ENCODE measurements around the gene EDDM3A. TPM values are rescaled to one million over a fixed set of nuclear protein-coding genes. Genes with fewer than 3 reads are reported as not detected.
"Not testable (repeated sequence)": the region's sequence is repeated elsewhere in the genome, so short reads cannot be mapped to it uniquely, and the experiment has no call there.

Gene EDDM3A
- total RNA-seq, 2 donors from 2014 or later, result not detected

DNA sequence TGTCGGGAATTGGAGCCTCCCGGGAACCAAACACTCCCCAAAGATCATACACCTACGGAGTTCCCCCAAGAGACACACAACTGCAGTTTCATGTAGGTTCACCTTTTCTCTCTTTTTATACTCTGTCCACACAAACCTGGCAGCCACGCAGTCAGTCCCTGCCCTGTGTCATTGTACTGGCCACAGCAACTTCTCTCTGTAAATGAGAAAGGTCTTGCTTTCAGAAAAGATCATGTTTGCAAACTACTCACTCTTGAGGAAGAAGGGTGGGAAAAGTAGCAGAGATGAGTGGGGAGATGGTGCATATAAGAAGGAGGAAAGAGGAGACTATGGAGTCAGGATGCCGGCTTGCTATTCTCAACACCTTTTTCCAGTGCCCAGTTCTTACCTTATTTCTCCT lies 46.8 kb upstream of the EDDM3A start:
- Histone ChIP-seq H3K27me3 (replicated peaks; ENCODE audit: insufficient read depth) (no peaks in the 10 kb centered on the region), H3K4me1 (replicated peaks) (no peaks in the 10 kb centered on the region), H3K9me3 (no peaks in the 10 kb centered on the region), H3K27ac (no peak overlapping the region), H3K4me3 (no peak overlapping the region), H3K36me3 (peaks cover 0 to under 1% of the 10 kb centered on the region in 2 donors)
- WGBS, result 93% methylated on average over 5 of the region's 5 CpGs
- no peak for DNase-seq (ENCODE audit: low spot score)
- intact Hi-C loops (cut with DNase I), result loop anchor here (5.0 to 10.0 kb wide), 3 partner anchors 158 to 268 kb away; no protein-coding TSS in a partner anchor
- TF ChIP-seq POLR2AphosphoS5 (IDR thresholded peaks at IDR 0.05), result no peak

DNA sequence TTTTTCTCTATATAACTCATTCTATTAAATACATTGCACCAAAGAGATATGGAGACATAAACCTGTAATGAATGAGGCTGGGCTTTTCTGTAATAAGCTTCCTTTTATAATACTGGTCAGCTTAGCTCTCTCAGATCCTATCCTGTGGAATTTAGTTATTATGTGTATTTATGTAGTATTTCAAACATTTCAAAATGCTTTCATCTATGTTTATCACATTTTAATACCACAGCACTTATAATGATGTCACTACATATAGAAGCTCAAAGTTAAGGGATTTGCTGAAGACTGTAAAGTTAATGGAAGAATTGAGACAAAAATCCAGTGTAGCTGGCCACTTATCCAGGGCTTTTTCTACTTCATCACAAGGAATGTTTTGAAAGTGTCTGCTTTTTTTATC lies 45.8 kb upstream of the EDDM3A start:
- H3K36me3 ChIP-seq, result no peaks in the 10 kb centered on the region
- H3K27ac ChIP-seq, result no peak overlapping the region
- H3K27me3 ChIP-seq (replicated peaks; ENCODE audit: insufficient read depth), result no peaks in the 10 kb centered on the region
- no peaks in the 10 kb centered on the region for H3K4me1 ChIP-seq (replicated peaks)
- no peak for DNase-seq (ENCODE audit: low spot score)
- intact Hi-C loops (cut with DNase I), result loop anchor here (5.0 to 10.0 kb wide), 3 partner anchors 157 to 267 kb away; no protein-coding TSS in a partner anchor
- no peak for TF ChIP-seq POLR2AphosphoS5 (IDR thresholded peaks at IDR 0.05)
- TF ChIP-seq, protein P1, sequence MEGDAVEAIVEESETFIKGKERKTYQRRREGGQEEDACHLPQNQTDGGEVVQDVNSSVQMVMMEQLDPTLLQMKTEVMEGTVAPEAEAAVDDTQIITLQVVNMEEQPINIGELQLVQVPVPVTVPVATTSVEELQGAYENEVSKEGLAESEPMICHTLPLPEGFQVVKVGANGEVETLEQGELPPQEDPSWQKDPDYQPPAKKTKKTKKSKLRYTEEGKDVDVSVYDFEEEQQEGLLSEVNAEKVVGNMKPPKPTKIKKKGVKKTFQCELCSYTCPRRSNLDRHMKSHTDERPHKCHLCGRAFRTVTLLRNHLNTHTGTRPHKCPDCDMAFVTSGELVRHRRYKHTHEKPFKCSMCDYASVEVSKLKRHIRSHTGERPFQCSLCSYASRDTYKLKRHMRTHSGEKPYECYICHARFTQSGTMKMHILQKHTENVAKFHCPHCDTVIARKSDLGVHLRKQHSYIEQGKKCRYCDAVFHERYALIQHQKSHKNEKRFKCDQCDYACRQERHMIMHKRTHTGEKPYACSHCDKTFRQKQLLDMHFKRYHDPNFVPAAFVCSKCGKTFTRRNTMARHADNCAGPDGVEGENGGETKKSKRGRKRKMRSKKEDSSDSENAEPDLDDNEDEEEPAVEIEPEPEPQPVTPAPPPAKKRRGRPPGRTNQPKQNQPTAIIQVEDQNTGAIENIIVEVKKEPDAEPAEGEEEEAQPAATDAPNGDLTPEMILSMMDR (IDR thresholded peaks at IDR 0.05), result no peak
- H3K9me3 ChIP-seq, result no peaks in the 10 kb centered on the region
- no peak overlapping the region for H3K4me3 ChIP-seq

DNA sequence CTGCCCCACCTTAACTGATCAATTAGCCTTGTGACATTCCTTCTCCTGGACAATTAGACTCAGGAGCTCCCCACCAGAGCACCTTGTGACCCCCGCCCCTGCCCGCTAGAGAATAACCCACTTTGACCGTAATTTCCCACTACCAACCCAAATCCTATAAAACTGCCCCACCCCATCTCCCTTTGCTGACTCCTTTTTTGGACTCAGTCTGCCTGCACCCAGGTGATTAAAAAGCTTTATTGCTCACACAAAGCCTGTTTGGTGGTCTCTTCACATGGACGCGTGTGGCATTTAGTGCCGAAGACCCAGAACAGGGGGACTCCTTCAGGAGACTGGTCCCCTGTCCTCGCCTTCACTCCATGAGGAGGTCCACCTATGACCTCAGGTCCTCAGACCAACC lies 44.7 kb upstream of the EDDM3A start:
- H3K4me3 ChIP-seq; H3K27ac ChIP-seq; DNase-seq (ENCODE audit: low spot score); H3K36me3 ChIP-seq; H3K4me1 ChIP-seq (replicated peaks); intact Hi-C loops (cut with DNase I); H3K27me3 ChIP-seq (replicated peaks; ENCODE audit: insufficient read depth); H3K9me3 ChIP-seq: not testable (repeated sequence)
- 95% methylated on average over 7 of the region's 7 CpGs for WGBS

DNA sequence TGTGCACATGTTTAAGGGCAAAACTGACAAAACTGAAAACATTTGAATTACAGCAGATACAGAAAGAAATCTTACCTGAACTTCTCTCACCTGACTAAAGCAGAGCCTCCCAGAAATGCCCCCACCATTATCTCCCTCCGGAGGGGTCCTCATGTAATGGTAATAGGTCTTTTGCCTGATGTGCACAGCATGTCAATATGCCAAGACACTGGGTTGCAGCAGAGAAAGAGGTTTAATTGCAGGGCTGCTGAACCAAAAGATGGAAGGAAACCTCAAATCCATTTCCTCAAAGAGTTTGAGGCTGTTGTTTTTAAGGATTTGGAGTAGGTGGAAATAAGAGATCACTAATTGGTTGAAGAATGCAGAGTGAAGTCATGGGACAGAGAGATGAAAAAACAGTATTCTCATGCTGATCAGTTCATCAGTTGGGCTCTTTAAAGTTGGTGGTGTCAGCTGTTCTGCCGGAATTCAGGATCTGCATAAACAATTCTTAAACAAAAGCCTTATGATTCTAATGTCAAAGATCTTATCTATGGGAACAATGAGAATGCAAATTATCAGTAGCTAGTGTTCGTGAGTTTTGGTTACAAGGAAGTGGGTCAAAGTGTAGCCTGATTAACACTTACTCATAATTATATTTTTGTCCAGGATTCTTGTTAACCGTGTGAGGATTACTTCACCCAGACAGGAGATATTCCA lies 38.9 kb upstream of the EDDM3A start:
- Histone ChIP-seq H3K27ac (no peak overlapping the region), H3K36me3 (no peaks in the 10 kb centered on the region), H3K9me3 (no peaks in the 10 kb centered on the region), H3K27me3 (replicated peaks; ENCODE audit: insufficient read depth) (no peaks in the 10 kb centered on the region), H3K4me1 (replicated peaks) (no peaks in the 10 kb centered on the region), H3K4me3 (no peak overlapping the region)
- 39% methylated on average over 4 of the region's 4 CpGs for WGBS
- DNase-seq (ENCODE audit: low spot score), result no peak
- intact Hi-C loops (cut with DNase I), result no loop called here
- no peak for TF ChIP-seq POLR2A (IDR thresholded peaks at IDR 0.05)
- no peak for TF ChIP-seq POLR2AphosphoS5 (IDR thresholded peaks at IDR 0.05)
- TF ChIP-seq, protein P1 (IDR thresholded peaks at IDR 0.05), result no peak

DNA sequence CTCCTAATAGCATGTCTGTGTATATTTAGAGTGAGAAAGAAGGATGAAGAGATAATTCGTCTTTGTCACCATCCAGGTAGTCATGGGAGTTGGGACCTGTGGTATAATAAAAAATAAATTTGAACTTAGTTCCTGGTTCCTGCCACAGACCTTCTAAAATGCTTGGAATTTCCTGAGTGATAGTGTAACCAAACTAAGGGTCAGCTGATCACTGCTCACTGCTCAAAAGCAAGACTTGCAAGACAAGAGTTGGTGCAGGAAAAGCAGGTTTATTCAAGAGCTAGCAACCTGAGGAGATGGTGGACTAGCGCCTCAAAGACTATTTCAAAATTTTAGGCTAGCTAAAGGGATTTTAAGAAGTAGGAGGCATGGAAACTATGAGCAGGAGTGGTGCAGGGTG lies 38.1 kb upstream of the EDDM3A start:
- TF ChIP-seq POLR2AphosphoS5 (IDR thresholded peaks at IDR 0.05) (peak; percentile 43), POLR2A (IDR thresholded peaks at IDR 0.05) (no peak)
- TF ChIP-seq, protein P1 (IDR thresholded peaks at IDR 0.05), result no peak
- Histone ChIP-seq H3K4me1 (replicated peaks) (no peaks in the 10 kb centered on the region), H3K4me3 (no peak overlapping the region), H3K27me3 (replicated peaks; ENCODE audit: insufficient read depth) (no peaks in the 10 kb centered on the region), H3K36me3 (no peaks in the 10 kb centered on the region), H3K27ac (no peak overlapping the region), H3K9me3 (no peaks in the 10 kb centered on the region)
- intact Hi-C loops (cut with DNase I), result no loop called here
- peak; percentile 50 for DNase-seq (ENCODE audit: low spot score)
- WGBS, result 53% methylated on average over 2 of the region's 2 CpGs

DNA sequence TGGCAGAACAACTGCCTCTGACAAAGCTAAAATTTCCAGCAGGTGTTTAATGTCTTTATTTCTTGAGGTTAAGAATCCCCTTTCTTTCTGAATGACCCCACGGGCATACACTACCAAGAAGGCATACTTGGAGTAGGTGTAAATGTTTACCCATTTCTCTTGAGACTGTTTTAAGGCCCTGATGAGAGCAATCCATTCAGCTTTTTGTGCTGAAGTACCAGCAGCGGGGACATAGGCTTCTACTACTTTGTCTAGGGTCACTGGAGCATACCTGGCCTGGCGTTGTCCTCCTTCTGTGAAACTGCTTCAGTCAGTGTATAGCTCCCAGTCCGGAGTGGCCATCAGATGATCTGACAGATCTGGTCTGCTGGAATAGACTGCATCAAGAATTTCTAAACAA lies 34.4 kb upstream of the EDDM3A start:
- Histone ChIP-seq H3K36me3 (no peaks in the 10 kb centered on the region), H3K4me3 (no peak overlapping the region), H3K27ac (no peak overlapping the region), H3K27me3 (replicated peaks; ENCODE audit: insufficient read depth) (no peaks in the 10 kb centered on the region), H3K9me3 (no peaks in the 10 kb centered on the region), H3K4me1 (replicated peaks) (peaks cover 2% of the 10 kb centered on the region)
- no peak for DNase-seq (ENCODE audit: low spot score)
- intact Hi-C loops (cut with DNase I), result no loop called here
- TF ChIP-seq POLR2AphosphoS5 (IDR thresholded peaks at IDR 0.05), result no peak
- no peak for TF ChIP-seq POLR2A (IDR thresholded peaks at IDR 0.05)
- TF ChIP-seq, protein P1 (IDR thresholded peaks at IDR 0.05), result no peak
- 92% methylated on average over 4 of the region's 4 CpGs for WGBS
